GM21360 (cell line): ENCODE results near the gene NHSL1.

Source experiments
- ATAC-seq: cut with Tn5 transposase; IDR thresholded peaks from one replicate; pipeline ENCODE4 v1.9.1; 2021; ENCODE audit warnings: mild to moderate bottlenecking, moderate library complexity; ENCODE audit not compliant: unreplicated experiment

The NHSL1 gene

DNA sequence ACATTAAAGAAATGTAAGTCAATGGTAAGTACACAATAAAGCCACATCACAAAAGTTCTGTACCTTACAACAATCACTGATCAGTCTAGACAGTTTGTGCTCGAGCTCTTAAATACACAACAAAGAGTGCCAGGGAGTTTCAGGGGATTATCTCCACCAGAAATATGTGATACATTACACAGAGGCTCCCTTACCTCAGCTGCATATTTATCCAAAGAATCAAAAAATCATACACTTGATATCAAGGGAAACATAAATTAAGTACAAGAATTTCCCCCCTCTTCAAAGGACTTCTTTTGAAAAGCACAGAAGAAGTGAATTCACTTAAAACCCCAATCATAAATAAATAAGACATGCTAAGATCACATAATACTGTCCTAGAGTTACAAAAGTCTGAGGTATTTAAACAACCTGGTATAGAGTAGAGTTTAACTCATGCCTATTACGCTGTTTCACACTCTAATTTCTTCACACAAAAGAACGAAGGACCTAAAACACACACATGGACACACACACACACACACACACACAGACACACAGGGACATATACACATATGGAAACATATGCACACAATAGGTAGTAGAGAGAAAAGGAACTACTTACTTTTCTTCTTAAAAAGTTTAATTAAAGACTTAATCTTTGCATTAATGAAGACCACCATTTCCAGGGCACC lies 528 bp downstream of the NHSL1 start:
- no peak for ATAC-seq

DNA sequence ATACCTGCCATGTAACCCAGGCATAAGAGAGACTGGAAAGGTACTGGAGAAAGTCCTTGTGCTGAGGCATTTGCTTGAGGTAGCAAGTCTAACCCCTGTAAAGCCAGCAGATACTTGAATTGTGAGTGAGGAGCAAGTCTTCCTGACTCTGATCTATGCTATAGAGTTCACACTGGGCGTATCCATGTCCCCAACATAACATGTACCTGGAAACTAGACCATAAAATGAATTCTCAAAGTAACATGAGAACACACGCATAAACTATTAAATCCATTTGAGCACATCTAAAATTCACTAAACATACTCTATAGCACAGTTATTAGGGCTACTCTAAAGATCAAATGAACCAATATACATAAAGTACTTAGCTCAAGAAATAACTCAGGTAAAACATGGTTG lies 2.0 kb downstream of the NHSL1 start:
- no peak for ATAC-seq

DNA sequence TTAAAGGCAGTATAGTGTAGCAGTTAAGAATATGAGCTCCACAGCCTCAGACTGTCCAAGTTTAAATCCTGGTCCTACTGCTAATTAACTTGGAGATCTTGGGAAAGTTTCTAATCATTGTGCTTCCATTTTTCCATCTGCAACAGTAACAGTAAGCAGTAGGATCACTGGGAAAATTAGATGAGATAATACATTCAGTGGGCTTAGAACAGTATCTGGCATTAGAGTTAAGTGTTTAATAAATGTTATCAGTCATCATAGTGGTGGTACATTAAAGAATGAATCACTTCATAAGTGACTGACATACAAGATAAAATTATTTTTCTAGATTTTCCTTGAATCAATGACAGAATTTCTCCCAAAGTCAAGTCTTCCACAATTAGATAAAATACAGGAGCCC lies 5.0 kb downstream of the NHSL1 start:
- ATAC-seq, result no peak

DNA sequence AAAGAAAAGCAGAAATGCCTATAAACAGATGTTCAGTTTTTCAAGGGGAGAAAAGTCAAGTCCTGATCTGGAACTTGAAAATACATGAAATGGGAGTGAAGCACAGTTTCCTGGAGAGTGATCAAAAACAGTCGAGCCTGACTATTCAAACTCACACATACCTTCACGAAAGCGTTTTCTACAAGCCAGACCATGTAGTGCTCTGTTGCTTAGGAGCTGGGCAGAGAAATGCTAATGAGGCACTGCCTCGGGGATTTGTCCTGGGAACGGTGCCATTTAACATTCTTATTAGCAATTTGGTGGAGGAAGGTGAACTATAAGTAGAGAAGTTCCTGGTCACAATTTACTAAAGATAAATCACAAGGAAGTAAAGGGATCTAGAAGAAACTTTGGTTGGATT lies 5.9 kb downstream of the NHSL1 start:
- no peak for ATAC-seq

DNA sequence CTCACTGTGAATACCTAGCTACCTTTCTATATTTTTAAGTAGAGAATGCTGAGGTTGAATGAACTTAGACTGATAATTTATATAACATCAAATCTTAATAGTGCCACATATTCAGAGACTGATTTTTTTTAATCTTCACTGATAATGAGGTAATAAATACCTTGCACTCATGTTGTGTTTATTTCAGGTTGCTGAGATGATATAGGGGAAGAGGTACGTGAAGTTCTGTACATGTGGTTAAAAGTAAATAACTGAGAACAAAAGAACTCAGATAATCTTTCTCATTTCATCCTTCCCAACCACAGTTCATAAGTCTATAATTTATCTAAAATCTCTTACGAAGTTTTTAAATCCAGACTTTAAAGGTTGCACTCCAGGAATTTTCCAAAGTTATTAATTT lies 6.4 kb downstream of the NHSL1 start:
- ATAC-seq, result no peak

DNA sequence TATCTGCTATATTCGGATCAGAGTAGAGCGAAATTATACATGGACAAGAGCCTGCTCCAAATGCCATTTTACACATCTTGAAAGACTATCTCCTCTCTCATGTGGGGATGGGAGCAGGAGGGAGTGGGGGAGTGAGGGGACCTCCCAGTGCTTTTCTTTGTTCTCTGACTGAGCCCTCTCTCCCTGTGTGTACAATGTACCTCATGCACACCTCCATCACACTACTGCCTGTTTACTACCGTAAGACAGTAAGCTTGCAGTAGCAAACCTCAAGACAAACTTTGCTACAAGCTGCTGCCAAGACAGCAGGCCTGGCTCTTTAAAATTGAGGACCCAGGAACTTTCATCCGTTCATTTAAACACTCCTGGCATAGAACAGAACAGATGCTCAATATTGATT lies 7.2 kb downstream of the NHSL1 start:
- ATAC-seq, result no peak

DNA sequence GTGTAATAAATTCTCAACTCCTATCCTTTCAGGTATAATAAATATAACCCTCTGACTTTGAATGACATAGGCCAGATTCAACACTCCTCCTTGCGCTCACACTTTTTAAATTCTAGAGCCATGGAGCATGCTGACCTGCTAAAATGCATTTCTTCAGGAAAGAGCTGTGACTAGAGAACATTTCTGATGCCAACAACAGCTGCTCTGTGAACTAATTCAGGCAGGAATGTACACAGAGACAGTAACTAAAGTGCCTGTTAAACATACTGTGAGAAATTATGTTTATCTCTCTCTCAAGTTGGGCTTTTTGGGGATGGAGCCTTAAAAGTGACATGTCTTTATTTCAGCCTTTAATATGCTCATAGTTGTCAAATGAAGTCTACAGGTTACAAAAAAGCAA lies 8.3 kb downstream of the NHSL1 start:
- no peak for ATAC-seq

DNA sequence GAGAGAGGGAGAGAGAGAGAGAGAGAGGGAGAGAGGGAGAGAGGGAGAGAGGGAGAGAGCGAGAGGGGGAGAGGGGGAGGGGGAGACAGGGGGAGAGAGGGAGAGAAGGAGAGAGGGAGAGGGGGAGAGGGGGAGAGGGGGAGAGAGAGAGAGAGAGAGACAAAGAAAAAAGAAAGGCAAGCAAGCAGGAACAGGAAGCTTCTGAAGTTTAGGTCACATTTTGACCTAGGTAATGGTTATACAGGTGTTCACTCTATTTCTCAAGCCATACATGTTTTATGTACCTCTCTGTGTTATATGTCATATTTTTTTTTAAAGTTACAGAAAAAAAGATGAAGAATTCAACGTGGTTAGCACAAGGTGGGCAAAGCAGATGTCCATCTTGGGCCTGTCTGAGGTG lies 9.4 kb downstream of the NHSL1 start:
- ATAC-seq, result no peak

DNA sequence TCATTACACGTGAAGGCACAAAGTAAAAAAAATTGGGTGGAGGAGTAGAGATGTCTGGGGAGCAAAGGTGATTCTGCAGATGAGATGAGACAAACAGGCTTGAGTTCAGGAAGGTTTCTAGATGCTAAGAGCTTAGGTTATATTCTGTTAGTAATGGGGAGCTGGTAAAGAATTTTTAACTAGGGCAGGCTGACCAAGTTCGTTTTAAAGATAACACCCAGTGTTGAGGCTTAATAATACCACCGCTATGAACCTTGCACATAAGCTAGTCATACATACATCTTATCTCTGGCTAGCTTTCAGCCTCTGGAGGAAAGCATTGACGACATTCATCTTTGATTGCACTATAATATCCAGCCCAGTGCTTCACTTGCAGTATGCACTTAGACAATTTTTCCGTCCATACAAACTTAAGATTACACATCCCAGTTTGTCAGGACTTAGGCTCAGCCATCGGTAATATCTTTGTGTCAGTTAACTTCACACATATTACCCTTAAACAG lies 12.1 kb downstream of the NHSL1 start:
- no peak for ATAC-seq

DNA sequence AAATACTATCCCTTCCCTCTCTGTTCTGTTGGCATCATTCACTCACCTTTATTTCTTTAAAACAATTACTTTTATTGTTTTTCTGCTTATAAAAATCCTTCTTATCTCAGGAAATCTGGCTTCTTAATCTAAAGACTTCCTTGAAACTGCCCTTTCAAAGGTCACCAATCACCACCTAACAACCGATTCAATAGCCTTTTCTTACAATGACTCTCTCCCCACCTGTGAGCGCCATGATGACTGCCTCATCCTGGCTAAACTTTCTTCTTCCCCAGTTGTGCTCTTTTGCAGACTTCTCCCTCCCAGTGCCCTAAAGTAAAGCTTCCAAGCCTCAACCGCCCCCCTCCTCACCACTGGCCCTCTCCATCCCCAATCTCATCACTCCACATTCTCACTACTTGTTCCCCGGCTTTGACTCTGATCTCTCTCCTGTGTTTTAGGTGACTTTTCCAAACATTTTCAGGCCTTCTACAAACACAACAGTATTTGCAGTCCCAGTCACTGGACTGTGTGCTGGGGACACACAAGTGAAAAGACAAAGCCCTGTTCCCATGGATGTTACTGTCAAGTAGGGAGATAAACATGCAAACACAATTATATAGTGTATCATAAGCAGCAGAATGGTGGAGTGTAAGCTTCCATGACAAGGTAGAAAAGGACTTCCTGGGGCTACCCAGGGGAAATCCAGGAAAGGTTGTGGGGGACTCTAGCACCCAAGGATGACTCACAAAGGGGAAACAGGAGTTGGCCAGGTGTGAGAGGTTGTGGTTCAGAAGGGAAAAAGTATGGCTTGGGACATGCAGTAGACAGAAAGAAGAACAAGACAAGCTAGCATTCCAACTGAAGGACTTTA lies 12.8 kb downstream of the NHSL1 start:
- no peak for ATAC-seq

DNA sequence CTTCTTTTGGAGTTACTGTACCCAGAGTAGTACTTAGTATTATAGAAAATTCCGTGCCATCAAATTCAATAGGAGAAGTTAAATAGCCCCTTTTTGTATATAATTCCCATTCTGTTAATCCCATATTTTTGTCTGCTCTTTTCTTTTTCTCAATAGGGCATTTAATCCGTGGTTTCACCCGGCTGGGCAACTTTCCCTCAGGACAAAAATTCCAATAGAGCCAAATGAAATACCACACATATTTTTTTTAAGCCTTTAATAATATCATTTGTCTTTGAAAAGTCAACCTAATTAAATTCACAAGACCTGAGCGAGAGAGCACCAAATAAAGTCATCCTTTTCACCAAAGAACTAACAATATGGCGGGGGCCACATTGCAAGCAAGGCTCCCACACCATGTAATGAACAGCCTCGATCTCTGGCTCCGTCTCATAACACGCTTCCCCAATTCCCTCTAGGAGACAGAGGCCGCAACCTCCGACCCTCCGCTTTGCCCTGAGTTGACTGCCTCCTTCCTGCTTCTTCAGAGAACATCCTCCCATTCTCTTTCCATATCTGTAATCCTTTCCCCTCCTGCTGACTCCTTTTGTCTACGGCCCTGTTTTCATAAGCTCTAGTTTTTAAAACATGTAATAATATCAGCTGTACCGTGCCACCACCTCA lies 13.6 kb downstream of the NHSL1 start:
- no peak for ATAC-seq

DNA sequence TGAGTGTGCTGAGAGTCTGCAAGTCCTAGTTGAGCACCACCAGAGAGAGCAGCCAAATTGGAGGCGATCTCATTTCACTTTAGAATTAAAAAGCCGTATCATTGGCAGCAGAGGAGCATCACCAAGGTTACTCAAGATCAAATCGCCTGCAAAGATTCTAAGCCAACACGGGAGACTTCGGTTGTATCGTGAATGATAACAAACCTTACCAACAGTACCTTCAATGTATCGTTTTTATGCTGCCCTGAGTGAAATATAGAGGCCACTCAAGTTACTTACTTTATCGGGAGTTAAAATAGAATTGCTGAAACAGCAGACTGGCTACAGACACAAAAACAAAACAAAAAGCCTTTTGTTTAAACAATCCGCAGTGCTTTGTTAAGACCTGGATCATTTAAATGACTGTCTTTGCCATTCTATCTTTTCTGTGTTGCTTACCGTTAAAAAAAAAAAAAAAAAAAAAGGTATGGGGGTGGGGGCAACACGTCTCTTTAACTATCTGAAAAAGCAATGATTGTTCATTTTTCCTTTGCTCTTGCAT lies 14.2 kb downstream of the NHSL1 start:
- ATAC-seq, result no peak

DNA sequence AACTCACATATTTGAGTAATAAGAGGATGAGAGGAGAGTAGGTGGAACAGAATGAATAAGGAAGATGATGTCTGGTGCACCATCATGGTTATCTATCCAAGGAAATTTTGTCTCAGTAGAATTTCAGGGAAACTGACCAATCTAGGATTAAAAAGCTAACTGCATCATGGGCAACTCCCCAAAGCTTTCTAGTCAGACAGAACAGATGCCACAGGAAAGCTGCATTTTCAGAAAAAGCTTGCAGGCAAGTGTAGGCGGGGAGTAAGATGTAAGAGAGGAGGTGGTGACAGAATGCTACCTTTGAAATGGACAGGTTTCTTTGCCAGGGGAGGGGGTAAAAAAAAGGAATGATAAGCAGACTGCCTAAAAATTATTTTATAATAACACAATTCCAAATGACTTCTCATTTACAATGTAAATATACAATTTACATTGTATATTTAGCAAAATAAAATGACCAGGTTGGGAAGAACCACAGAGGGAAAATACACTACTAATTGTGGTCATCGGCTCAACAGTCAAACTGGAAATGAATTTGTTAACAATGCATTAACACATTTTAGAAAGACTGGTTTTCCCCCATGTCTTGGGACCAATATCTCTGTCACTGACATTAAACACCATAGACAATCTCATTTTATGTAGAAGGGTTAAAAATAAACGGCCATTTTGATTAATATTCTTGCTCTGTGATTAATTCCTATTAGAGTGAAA lies 15.1 kb downstream of the NHSL1 start:
- ATAC-seq, result no peak

DNA sequence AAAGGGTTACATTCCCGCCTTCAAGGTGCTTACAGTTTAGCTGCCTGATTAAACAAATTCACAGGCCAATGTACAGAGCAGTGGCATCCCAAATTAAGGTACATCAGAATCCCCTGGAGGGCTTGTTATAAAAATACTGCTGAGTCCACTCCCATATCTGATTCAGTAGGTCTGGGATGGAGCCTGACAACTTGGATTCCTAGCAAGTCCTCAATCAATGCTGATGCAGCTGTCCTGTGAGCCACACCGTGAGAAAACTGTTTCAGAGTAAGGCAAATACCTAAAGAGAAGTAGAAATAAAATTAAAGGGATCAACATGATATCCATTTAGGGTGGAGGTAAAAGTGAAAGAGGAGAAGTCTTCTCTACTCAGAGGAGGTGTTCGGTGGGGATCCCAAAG lies 16.5 kb downstream of the NHSL1 start:
- ATAC-seq, result no peak

DNA sequence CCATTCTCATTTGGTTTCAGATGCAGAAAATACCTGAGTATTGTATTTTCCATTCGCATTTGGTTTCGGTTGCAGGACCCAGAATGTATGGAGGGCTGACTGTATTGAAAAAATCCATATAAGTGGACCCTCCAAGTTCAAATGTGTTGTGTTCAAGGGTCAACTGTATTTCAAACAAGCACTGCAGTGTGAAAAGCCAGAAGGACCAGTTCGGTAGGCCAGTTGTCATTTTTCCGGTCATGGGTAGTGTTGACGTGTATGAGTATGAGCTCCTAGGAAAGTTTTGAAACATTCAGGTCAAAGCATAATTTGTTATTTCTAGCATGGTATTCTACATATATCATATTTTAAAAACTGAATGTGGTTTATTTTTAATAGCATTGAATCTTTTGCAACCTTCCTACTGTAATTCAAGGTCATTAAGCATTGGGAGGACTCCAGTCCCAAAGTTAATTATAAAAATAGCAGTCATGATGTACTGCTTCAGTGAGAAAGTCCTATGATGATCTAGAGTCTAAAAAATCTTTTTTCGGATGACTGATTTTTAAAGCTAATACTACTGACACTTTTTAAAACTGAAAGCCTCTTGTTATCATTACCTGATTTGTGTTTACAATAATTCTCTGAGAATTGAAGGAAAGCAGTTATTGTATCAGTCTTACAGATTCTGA lies 18.9 kb downstream of the NHSL1 start:
- ATAC-seq, result no peak

DNA sequence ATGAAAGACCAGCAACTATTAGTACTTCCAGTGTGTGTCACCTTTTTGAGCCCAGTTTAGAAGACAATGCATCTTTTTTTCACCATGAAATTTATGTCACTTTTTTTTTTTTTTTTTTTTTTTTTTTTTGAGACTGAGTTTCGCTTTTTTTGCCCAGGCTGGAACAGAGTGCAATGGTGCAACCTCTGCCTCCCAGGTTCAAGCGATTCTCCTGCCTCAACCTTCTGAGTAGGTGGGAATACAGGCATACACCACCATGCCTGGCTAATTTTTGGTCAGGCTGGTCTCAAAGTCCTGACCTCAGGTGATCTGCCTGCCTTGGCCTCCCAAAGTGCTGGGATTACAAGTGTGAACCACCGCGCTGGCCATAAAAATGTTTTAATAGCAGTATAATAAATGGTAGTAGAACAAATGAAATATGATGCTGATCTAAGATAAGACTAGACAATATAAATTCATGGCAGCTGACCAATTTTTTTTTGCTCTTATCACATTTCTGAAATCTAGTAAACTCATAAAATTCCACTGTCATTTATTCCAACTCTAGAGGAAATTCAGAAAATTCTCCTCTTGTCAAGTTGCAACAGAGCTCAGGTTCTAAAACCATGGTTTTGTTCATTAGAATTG lies 21.3 kb downstream of the NHSL1 start:
- no peak for ATAC-seq

DNA sequence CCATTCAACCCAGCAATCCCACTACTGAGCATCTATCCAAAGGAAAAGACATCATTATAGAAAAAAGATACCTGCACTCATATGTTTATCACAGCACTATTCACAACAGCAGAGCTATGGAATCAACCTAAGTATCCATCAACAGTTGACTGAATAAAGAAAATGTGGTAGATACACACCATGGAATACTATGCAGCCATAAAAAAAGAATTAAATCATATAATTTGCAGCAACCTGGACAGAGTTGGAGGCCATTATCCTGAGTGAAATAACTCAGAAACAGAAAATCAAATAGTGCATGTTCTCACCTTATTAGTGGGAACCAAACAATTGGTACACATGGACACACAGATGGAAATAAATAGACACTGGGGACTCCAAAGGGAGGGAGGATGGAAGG lies 23.2 kb downstream of the NHSL1 start:
- ATAC-seq, result no peak

DNA sequence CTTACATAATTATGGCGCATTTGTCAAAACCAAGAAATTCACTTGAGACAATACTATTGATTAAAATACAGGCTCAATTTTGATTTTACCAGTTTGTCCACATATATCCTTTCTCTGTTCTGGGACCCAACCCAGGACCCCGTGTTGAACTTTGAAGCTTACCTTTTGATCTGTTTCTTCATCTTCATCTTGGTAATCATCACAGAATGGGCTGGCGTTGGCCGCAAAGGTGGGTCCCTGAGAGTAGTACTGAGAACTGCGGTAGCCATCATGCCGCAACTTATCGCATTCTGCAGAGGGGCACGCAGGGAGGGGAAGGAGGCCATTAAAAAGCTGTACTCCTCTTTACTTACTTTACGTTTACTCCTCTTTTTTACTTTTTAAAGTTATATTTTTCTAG lies 26.1 kb downstream of the NHSL1 start:
- no peak for ATAC-seq

DNA sequence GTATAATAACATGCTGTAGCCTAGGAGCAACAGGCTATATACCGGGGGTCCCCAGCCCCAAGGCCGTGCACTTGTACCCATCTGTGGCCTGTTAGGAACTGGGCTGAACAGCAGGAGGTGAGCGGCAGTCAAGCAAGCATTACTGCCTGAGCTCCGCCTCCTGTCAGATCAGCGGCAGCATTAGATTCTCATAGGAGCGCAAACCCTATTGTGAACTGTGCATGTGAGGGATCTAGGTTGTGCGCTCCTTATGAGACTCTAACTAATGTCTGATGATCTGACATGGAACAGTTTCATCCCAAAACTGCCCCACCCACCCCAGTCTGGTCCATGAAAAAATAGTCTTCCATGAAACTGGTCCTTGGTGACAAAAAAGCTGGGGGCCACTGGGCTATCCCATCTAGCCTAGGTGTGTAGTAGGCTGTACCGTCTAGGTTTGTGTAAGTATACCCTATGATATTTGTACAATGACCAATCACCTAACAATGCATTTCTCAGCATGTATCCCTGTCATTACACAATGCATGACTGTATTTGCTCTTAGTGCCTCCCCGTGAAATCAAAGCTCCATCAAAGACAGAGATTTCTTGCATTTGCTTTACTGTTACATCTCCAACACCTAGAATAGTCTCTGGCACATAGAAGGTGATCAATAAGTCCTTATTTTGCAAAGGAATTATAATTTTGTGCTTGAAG lies 30.8 kb downstream of the NHSL1 start:
- ATAC-seq, result no peak
